GM12891 (cell line): Measurements from ENCODE around the gene STAP2.

Experiments
- PAX5 ChIP-seq: IDR thresholded peaks from 2 replicates; pipeline ENCODE4 v1.6.1; 2011; ENCODE audit warnings: low read length, moderate library complexity, mild to moderate bottlenecking; ENCODE audit not compliant: insufficient read depth, severe bottlenecking
- POLR2A ChIP-seq: IDR thresholded peaks from 2 replicates; pipeline ENCODE4 v1.6.1; 2011; ENCODE audit warnings: low read depth, low read length, control low read depth

DNA sequence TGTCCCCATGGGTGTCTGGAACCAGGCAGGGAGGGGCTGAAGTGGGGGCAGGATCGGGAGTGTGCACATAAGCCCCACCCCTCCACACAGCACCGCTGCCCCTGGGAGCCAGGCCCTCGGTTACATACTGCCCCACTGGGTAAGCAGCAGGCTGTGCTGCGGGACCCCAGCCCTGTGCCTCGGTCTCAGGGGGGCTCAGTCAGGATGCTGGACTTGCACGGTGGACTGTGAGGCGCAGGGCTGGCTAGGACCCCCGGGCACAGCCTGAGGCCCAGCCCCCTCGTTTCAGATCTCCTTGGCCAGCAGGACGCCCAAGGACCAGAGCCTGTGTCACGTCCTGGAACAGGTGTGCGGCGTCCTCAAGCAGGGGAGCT lies 21.0 kb upstream of the STAP2 start:
- TF ChIP-seq PAX5 = no peak
- TF ChIP-seq POLR2A = no peak; the same call in 1 of the 2 replicates
